Liver (tissue), 2 donors: ENCODE results near the gene THAP4.

Experiments
- CTCF ChIP-seq: fragments of 150-350 bp; IDR thresholded peaks from 2 replicates; pipeline ENCODE4 v1.5.1; 2017; ENCODE audit warnings: improper control_type of control experiment, low read depth, low read length; ENCODE audit not compliant: missing input control
- MAX ChIP-seq: IDR thresholded peaks from 2 replicates; pipeline ENCODE4 v1.6.1; 2016; ENCODE audit warnings: antibody characterized with exemption
- donor health status: healthy.

GRCh38 chr2:241637018-241637794, at the start of gene THAP4, which contains the start of gene ATG4B:
- TF ChIP-seq CTCF (no peak), MAX (no peak)
